ENCODE data around the gene DDX10. TPM values are rescaled to one million over a fixed set of nuclear protein-coding genes. Genes with fewer than 3 reads are reported as not detected.

Gene DDX10
- total and polyA plus RNA-seq, 2 experiments from 2014 or later = 32.4 to 37.8 TPM

DNA sequence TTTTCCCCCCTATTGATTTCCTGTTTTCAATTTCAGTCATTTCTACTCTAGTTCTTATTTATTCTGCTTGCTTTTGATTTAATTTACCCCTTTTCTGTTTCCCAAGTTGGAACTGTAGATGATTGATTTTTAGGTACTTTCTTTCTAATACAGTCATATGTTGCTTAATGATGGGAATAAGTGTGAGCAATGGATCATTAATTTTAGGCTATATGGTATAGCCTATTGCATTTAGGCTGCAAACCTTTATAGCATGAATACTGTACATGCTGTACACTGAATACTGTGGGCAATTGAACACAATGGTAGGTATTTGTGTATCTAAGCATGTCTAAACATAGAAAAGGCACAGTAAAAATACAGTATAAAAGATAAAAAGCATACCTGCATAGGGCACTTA lies 44.9 kb downstream of the DDX10 start:
- Mint-ChIP-seq H3K4me1 (peaks cover 15% of the 10 kb centered on the region; the same call in 2 of the 3 replicates), H3K4me3 (no peak overlapping the region), H3K27me3 (ENCODE audit: insufficient read depth, low read depth, poor library complexity) (peaks cover 2% of the 10 kb centered on the region), H3K9me3 (peaks cover 19% of the 10 kb centered on the region), H3K36me3 (ENCODE audit: low read depth) (peaks cover 50% of the 10 kb centered on the region), H3K27ac (no peak overlapping the region)
- Histone ChIP-seq H4K20me1 (replicated peaks; ENCODE audit: insufficient read depth) (no peaks in the 10 kb centered on the region), H3K9me2 (ENCODE audit: insufficient read depth) (no peaks in the 10 kb centered on the region), H2AFZ (no peak overlapping the region), H3F3A (replicated peaks; ENCODE audit: low read depth) (no peaks in the 10 kb centered on the region), H3K36me3 (ENCODE audit: insufficient read depth) (peaks cover 22% of the 10 kb centered on the region; the same call in 1 of the 2 replicates), H3K79me2 (replicated peaks; ENCODE audit: insufficient read depth) (peaks cover 23% of the 10 kb centered on the region; the same call in 1 of the 2 replicates), H3K4me1 (ENCODE audit: insufficient read depth) (peaks cover 20% of the 10 kb centered on the region), H3K4me3 (no peak overlapping the region), H3K27ac (ENCODE audit: low read depth) (no peak overlapping the region), H3K4me2 (no peak overlapping the region), H3K27me3 (ENCODE audit: insufficient read depth) (no peaks in the 10 kb centered on the region)
- no peak for DNase-seq (ENCODE audit: low spot score)
- ATAC-seq = no peak
- no peak for TF ChIP-seq EZH2phosphoT487 (IDR thresholded peaks at IDR 0.05; ENCODE audit: unreplicated experiment)
- TF ChIP-seq NANOG (IDR thresholded peaks at IDR 0.05; ENCODE audit: borderline replicate concordance) = no peak
- no peak for TF ChIP-seq REST (IDR thresholded peaks at IDR 0.05; ENCODE audit: unreplicated experiment)
- no peak for TF ChIP-seq ZNF114 (CRISPR knock-in tag; IDR thresholded peaks at IDR 0.05)
- no peak for TF ChIP-seq CREB1 (CRISPR knock-in tag; IDR thresholded peaks at IDR 0.05; ENCODE audit: low read depth)
- TF ChIP-seq, protein P1, sequence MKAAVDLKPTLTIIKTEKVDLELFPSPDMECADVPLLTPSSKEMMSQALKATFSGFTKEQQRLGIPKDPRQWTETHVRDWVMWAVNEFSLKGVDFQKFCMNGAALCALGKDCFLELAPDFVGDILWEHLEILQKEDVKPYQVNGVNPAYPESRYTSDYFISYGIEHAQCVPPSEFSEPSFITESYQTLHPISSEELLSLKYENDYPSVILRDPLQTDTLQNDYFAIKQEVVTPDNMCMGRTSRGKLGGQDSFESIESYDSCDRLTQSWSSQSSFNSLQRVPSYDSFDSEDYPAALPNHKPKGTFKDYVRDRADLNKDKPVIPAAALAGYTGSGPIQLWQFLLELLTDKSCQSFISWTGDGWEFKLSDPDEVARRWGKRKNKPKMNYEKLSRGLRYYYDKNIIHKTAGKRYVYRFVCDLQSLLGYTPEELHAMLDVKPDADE (IDR thresholded peaks at IDR 0.05) = no peak
- no peak for TF ChIP-seq EZH2 (IDR thresholded peaks at IDR 0.05; ENCODE audit: low read depth, unreplicated experiment)
- no peak for TF ChIP-seq POLR2AphosphoS5 (IDR thresholded peaks at IDR 0.05; ENCODE audit: low read depth)
- TF ChIP-seq JUNB (IDR thresholded peaks at IDR 0.05; ENCODE audit: unreplicated experiment) = no peak

DNA sequence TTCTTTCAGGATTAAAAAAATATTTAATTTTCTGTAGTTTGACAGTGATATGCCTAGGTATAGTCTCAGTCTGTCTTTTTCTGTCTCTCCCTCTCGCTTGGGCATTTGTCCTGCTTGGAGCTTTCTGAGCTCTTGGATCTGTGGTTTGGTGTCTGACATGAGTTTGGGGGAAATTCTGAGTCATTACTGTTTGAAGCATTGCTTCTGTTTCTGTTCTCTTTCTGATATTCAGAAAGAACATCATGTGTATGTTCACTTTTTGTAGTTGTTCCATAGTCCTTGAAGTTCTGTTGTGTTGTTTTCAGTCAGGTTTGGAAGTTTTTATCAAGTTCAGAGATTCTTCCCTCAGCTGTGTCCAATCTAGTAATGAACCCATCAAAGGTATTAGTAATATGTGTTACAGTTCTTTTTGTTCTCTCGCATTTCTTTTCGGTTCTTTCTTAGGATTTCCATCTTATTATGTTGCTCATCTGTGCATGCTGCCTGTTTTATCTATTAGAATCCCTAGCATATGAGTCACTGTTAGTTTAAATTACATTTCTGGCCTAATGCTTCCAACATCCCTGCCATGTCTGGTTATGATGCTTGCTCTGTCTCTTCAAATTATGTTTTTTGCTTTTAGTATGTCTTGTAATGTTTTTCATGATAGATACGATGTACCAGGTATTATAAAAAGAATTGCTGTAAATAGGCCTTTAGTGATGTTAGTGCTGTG lies 48.4 kb downstream of the DDX10 start:
- H3K27me3 Mint-ChIP-seq (ENCODE audit: insufficient read depth, low read depth, poor library complexity) = peaks cover 2% of the 10 kb centered on the region
- Histone ChIP-seq H3K27me3 (ENCODE audit: insufficient read depth) (no peaks in the 10 kb centered on the region), H3F3A (replicated peaks; ENCODE audit: low read depth) (no peaks in the 10 kb centered on the region), H3K4me3 (no peak overlapping the region), H3K79me2 (replicated peaks; ENCODE audit: insufficient read depth) (peaks cover 23% of the 10 kb centered on the region; the same call in 1 of the 2 replicates), H3K9me2 (ENCODE audit: insufficient read depth) (no peaks in the 10 kb centered on the region), H4K20me1 (replicated peaks; ENCODE audit: insufficient read depth) (no peaks in the 10 kb centered on the region), H3K4me1 (ENCODE audit: insufficient read depth) (peaks cover 3% of the 10 kb centered on the region; the same call in 1 of the 2 replicates), H2AFZ (no peak overlapping the region), H3K4me2 (no peak overlapping the region), H3K36me3 (ENCODE audit: insufficient read depth) (peaks cover 17% of the 10 kb centered on the region), H3K27ac (ENCODE audit: low read depth) (no peak overlapping the region)
- peaks cover 33% of the 10 kb centered on the region for H3K36me3 Mint-ChIP-seq (ENCODE audit: low read depth)
- peaks cover 8% of the 10 kb centered on the region; the same call in 2 of the 3 replicates for H3K4me1 Mint-ChIP-seq
- DNase-seq (ENCODE audit: low spot score) (no peak), ATAC-seq (no peak)
- peak overlapping the region; percentile 74 for H3K27ac Mint-ChIP-seq
- no peak overlapping the region for H3K4me3 Mint-ChIP-seq
- H3K9me3 Mint-ChIP-seq = peaks cover 10% of the 10 kb centered on the region
- TF ChIP-seq CREB1 (CRISPR knock-in tag; IDR thresholded peaks at IDR 0.05; ENCODE audit: low read depth) (no peak), EZH2 (IDR thresholded peaks at IDR 0.05; ENCODE audit: low read depth, unreplicated experiment) (no peak), EZH2phosphoT487 (IDR thresholded peaks at IDR 0.05; ENCODE audit: unreplicated experiment) (no peak), POLR2AphosphoS5 (IDR thresholded peaks at IDR 0.05; ENCODE audit: low read depth) (no peak), STAT1 (IDR thresholded peaks at IDR 0.05; ENCODE audit: unreplicated experiment) (no peak), CTCF (conservative IDR thresholded peaks at IDR 0.05; ENCODE audit: low read depth in 2 of 2) (no peak), REST (IDR thresholded peaks at IDR 0.05; ENCODE audit: unreplicated experiment) (no peak), JUNB (IDR thresholded peaks at IDR 0.05; ENCODE audit: unreplicated experiment) (no peak), ZNF114 (CRISPR knock-in tag; IDR thresholded peaks at IDR 0.05) (no peak)
- TF ChIP-seq, protein P1 (IDR thresholded peaks at IDR 0.05) = no peak
